Ovary (tissue), 3 donors: ENCODE results near the gene SSRP1.

ENCODE experiments used
- POLR2A ChIP-seq: fragments of 450-650 bp; IDR thresholded peaks from one replicate; pipeline ENCODE4 v1.6.1; 2017; ENCODE audit warnings: antibody characterized with exemption, mild to moderate bottlenecking, moderate library complexity
- TF ChIP-seq, protein P1 (sequence below), 3 donors: fragments of 450-650 bp in 2 of 3; fragments of 200-600 bp in 1 of 3; IDR thresholded peaks; one replicate each; pipeline versions ENCODE4 v1.5.1 to v1.8.0; 2016 to 2022; ENCODE audit warnings: antibody characterized with exemption in 3 of 3, mild to moderate bottlenecking in 1 of 3
- donor health status: DM: no; HTN: no; CAD: no.

DNA sequence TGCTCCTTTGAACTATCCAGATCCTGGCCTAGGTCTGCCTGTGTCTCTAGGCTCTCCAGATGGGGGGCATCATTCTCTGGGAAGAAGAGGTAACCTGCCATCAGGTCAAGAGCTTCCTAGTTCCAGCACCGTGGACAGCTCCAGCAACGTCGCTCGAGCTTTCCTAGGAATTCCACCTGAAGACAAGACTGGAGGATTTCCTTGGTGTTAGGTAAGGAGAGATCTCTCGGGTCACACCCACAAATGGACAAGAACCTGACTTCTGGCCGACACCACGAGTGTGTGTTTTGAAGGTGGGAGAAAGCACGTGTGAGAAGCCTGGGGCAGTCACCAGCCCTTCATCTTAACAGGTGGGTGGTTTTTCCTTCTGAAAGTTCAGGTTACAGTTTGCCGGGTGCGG is 44.0 kb upstream of the SSRP1 start:
- no peak for TF ChIP-seq POLR2A
- TF ChIP-seq, protein P1, sequence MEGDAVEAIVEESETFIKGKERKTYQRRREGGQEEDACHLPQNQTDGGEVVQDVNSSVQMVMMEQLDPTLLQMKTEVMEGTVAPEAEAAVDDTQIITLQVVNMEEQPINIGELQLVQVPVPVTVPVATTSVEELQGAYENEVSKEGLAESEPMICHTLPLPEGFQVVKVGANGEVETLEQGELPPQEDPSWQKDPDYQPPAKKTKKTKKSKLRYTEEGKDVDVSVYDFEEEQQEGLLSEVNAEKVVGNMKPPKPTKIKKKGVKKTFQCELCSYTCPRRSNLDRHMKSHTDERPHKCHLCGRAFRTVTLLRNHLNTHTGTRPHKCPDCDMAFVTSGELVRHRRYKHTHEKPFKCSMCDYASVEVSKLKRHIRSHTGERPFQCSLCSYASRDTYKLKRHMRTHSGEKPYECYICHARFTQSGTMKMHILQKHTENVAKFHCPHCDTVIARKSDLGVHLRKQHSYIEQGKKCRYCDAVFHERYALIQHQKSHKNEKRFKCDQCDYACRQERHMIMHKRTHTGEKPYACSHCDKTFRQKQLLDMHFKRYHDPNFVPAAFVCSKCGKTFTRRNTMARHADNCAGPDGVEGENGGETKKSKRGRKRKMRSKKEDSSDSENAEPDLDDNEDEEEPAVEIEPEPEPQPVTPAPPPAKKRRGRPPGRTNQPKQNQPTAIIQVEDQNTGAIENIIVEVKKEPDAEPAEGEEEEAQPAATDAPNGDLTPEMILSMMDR (IDR thresholded peaks at IDR 0.05): no peak
